HG02981 (cell line): ENCODE data around the gene VPS37D.
A peak's percentile ranks its signal among the peaks of the same experiment; 100 is the strongest.
"Not testable (repeated sequence)": the region's sequence is repeated elsewhere in the genome, so short reads cannot be mapped to it uniquely, and the experiment has no call there.

ENCODE experiments used
- ATAC-seq: cut with Tn5 transposase; IDR thresholded peaks from one replicate; pipeline ENCODE4 v1.9.1; 2021; ENCODE audit warnings: mild to moderate bottlenecking, moderate library complexity; ENCODE audit not compliant: unreplicated experiment

VPS37D gene, protein sequence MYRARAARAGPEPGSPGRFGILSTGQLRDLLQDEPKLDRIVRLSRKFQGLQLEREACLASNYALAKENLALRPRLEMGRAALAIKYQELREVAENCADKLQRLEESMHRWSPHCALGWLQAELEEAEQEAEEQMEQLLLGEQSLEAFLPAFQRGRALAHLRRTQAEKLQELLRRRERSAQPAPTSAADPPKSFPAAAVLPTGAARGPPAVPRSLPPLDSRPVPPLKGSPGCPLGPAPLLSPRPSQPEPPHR

DNA sequence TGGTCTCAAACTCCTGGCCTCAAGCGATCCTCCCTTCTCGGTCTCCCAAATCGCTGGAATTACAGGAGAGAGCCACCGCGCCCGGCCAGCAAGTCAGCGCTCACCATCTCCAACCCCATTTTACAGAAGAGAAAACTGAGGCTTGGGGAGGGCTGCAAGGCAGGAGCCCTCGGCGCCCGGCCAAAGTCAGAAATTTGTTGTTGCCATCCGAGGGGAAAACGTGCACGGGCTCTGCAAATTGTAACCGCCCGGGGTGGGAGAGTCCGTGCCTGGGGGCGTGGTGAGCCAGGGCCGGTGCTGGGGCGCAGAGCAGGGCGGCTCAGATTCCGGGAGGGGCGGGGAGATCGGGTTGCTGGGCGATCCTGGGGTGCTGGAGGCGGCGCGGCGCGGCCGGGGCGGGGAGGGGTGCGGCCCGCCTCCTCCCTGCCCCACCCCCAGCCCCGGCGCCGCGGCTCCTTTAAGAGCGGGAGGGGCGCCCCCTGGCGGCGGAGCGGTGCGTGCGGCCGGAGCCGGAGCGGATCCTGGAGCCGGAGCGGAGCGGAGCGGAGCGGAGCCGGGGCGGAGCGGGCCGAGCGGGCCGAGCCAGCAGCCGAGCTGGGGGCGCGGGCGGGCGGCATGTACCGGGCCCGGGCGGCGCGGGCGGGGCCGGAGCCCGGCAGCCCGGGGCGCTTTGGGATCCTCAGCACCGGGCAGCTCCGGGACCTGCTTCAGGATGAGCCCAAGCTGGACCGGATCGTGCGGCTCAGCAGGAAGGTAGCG lies at the start of gene VPS37D:
Gene VPS37D (plus strand): TSS at position 488 of the 759 bp plus-strand sequence. CDS start 128 bp downstream, at position 616.
- peak; percentile 76 for ATAC-seq

DNA sequence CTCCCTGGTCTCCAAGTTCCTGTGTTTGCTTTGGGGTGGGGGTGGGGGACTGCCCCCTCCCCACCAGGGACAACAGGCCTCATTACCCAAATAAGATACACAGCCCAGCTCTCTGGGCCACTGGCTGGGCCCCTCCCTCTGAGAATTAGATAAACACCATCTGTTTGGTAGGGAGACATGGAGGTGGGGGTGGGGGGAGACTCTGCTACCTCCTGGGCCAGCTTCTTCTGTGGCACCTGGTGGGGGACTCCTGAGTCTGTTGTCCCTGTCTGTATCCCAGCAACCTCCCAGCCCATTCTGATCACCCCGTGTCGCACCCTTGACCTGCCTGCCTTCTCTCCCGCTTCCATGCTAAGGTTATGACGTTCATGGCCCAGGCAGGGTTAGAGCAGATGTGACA lies 49.1 kb upstream of the VPS37D start:
- ATAC-seq: no peak

DNA sequence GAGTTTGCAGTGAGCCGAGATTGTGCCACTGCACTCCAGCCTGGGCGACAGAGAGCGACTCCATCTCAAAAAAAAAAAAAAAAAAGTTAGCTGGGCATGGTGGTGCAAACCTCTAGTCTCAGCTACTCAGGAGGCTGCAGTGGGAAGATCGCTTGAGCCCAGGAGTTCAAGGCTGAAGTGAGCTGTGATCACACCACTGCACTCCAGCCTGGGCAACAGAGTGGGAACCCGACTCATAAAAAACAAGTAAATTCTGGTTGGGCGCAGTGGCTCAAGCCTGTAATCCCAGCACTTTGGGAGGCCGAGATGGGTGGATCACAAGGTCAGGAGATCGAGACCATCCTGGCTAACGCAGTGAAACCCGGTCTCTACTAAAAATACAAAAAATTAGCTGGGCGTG lies 48.2 kb upstream of the VPS37D start:
- ATAC-seq: not testable (repeated sequence)

DNA sequence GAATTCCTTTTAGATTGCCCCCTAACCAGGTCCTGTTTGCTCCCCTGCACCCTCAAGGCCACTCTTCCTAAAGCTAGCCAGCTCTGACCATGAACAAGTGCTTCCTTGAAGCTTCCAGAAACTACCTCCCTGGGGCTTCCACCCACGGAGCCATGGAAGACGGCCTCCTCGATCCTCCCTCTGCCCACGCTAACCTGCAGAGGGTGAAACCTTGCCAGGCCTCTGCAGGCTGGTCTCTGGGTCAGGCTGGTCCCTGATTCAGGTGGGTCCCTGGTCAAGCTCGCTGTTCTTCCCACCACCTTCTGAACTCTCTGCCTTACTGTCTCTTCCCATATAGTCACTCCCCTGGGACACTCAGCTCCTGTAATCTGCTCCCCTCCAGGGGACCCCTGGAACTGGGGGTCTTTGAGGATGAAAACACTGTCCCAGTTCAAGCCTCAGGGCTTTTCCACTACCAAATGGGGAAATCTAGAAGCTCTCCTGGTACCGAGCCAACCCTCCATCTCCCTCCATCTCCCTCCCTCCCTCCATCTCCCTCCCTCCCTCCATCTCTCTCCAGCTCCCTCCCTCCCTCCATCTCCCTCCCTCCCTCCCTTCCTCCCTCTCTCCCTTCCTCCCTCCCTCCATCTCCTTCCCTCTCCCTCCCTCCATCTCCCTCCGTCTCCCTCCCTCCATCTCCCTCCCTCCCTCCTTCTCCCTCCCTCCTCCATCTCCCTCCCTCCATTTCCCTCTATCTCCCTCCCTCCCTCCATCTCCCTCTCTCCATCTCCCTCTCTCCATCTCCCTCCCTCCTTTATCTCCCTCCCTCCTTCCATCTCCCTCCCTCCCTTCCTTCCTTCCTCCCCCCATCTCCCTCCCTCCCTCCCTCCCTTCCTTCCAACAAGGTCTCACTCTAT lies 46.2 kb upstream of the VPS37D start:
- ATAC-seq: no peak

DNA sequence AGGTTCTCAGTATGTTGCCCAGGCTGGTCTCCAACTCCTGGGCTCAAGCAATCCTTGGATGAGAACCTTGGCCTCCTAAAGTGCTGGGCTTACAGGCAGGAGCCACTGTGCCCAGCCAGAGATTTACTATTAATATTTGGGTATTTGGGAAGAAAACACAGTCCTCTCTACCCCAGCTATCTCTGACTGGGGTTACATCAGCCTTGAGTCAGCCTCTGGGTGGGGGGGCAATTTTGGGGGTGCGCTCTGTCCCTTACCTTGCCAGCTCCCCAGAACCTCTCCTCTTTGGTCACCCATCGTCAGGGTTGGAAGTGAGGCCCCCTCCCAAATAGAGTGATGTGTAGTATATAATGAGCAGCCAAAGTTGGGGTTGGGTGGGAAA lies 45.1 kb upstream of the VPS37D start:
- no peak for ATAC-seq

DNA sequence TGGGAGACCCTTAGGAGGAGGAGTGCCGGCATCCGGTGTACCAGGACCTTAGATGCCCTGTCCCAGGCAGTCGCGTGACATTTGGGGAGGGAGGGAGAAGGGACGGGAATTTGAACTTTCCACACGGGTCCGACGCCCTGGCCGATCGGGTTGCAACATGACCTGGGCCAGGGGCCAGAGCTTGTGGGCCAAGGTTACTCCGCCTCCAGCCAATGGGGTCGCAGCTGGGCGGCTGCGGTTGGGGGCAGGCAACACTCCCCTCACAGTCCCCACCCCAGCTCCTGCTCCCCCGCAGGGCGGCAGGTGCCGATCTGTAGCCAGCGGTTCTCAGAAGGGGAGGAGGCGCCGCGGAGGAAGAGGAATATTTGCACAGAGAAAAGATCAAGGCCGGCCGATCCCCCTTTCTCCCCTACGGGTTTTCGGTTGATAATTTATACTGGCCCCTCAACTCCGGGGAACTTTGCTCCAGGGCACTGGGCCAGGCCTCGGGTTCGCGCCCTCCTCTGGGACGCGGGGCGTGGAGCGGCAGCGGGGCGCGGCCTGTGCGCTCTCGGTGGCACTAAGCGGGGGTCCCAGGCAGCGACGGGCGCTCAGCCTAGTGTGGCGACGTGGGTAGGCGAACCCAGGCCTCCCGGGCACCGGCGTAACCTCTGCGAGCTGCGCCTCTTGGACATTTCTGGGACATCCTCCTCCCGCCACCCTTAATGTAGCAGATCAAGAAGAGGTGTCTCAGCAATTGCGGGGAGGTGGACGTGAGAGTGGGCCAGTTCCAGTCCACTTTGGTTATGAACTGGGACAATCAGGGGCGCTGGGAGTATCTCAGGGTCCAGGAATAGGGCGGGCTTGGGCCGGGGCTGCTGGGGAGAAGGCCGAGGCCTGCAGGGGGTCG lies 44.5 kb upstream of the VPS37D start:
- ATAC-seq: no peak

DNA sequence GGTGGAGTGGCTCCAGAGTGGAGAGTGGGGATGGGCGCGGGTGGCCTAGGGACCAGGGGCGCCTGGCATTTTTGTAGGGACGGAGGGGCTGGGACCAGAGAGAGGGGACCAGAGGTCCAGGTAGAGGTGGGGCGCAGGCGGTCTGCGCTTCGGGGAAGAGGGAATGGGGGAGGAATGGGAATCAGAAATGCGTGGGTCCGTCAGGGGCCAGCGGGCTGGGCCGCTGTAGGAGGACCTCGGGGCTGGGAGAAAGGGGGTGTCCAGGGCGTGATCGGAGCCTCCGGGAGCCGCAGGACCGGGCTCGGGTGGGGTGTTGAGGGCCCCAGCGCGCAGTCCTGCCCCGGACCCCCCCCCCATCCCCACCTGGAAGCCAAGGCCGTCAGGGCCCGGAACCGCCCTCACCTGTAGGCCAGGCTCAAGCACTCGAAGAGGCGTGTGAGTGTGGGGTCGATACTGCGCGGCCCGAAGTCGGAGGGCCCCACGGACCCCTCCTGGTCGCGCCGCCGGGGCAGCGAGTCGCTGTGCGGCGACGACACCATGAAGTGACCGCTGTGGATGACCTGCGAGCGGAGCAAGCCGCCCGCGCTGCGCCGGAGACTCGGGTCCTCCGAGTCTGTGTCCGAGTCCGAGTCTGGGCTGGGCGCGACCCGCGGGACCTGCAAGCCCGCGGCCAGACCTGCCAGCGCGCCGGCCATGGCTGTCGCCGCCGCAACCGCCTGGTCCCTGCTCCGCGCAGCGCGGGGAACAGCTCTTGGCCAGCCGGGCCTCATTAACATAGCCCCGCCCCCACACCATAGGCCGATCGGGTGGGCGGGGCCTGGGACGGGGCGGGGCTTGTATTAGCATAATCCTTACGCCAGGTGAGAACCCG lies 43.6 kb upstream of the VPS37D start, which contains the start of gene MLXIPL:
Gene MLXIPL (minus strand): TSS at position 725 of the 871 bp plus-strand sequence. CDS start 30 bp downstream, at position 695.
- ATAC-seq: no peak

DNA sequence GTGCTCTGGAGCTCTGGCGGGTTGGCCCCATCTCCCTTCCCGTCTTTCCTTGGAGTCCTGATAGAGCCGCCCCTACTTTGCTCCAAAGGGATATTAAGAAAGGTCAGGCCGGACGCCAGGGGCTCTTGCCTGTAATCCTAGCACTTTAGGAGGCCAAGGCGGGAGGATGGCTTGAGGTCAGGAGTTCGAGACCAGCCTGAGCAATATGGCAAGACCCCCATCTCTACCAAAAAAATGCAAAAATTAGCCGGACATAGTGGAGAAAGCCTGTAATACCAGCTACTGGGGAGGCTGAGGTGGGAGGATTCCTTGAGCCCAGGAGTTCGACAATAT lies 43.0 kb upstream of the VPS37D start:
- ATAC-seq: no peak

DNA sequence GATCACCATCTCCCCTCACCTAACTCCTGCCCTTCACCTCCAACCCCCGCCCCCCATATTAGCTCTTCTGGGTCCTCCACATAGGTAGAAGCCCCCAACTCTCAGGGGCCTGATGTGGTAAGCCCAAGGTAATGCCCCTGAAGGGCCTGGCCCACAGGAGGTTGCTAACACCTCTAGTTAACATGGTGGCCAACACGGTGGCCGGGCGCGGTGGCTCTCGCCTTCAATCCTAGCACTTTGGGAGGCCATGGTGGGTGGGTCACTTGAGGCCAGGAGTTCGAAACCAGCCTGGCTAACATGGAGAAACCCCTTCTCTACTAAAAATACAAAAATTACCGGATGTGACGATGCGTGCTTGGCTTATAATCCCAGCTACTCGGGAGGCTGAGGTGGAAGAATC lies 42.4 kb upstream of the VPS37D start:
- ATAC-seq: no peak

DNA sequence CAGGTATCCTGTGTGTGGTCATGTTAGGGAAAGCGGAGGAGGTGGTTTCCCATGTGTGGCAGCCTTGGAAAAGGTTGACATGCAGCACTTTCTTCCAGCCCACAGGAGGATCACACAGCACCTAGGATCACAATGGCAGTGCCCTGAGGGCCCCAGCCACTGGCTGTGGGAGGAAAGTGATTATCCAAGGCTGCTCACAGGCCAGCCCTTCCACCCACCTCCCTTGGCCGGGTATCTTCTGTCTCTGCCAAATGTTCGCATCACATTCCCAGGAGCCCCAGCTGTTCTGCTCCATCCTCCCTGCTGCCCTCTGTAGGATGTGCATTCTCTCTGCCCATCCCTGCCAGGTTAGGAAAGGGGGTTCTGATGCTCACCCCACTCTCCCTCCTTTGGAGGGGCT lies 40.8 kb upstream of the VPS37D start:
- ATAC-seq: no peak

DNA sequence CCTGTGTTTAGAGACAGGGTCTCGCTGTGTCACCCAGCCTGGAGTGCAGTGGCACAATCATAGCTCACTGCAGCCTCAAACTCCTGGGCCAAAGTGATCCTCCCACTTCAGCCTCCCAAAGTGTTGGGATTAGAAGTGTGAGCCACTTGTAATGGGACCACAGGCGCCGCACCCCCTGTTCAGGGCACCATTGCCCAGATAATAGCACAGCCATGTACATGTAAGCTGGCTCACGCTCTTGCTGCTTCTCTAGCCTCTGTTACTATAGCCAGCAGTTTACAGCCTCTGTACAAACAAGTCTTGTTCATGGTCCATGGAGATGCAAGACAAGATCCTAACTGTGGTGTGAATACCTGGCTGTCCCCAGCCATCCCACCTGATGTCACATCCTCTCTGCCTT lies 39.1 kb upstream of the VPS37D start:
- no peak for ATAC-seq

DNA sequence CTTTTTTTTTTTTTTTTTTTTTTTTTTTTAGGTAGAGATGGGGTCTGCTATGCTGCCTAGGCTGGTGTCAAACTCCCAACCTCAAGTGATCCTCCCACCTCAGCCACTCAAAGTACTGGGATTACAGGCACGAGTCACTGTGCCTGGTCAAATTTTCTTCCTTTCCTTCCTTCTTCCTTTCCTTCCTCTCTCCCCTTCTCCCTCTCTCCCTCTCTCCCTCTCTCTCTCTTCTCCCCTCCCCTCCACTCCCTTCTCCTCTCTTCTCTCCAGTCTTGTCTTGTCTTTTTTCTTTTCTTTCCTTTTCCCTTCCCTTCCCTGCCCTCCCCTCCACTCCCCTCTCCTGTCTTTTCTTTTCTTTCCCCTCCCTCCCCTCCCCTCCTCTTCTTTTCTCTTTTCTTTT lies 36.1 kb upstream of the VPS37D start:
- ATAC-seq: no peak

DNA sequence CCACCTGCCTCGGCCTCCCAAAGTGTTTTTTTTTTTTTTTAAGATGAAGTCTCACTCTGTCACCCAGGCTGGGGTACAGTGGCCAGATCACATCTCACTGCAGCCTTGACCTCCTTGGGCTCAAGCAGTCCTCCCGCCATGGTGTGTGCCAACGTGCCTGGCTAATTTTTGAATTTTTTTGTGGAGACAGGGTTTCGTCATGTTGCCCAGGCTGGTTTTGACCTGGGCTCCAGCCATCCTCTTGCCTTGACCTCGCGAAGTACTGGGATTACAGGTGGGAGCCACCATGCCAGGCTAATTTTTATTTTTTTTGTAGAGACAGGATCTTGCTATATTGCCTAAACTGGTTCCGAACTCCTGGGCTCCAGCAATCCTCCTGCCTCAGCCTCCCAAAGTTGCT lies 34.3 kb upstream of the VPS37D start:
- ATAC-seq: no peak

DNA sequence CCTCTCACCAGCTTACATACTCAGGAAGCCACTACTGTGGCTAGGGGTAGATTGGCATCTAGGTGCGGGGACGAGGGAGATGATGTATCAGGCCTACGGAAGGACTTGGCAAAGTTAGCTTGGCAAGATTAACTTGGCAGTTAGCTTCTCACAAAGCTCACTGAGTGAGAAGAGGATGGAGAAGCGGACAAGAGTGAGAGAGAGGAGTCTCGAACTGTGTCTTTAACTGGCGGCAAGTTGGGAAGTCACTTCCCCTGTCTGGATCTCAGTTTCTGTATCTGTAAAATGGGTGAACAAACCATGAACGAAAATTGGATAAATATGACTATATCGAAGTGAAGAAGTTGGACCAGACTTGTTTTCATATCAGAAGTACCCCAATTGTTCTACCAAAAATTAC lies 33.8 kb upstream of the VPS37D start:
- no peak for ATAC-seq

DNA sequence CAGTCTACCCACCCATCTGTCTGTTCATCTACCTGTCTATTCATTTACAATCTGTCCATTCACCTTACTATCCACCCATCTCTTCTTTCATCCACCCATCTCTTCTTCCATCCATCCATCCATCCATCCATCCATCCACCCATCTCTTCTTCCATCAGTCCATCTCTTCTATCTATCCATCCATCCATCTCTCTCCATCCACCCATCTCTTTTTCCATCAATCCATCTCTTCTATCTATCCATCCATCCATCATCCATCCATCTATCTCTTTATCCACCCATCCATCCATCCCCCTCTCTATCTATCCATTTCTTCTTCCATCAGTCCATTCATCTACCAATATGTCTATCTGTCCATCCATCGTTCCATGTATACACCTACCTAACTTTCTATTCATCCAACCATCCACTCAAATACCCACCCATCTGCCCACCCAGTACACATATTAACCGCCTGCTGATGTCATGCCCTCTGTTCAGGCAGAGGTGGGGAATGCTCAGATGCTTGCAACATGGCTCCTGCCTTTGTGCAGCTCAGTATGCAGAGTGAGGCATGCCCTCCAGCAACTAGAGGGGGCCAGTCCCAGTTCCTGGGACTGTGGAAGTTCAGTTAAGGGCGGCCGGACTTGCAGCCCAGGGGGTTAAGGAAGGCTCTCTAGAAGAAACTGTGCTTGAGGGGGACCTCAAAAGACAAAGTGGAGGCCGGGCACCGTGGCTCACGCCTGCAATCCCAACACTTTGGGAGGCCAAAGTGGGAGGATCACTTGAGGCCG lies 32.0 kb upstream of the VPS37D start:
- no peak for ATAC-seq

DNA sequence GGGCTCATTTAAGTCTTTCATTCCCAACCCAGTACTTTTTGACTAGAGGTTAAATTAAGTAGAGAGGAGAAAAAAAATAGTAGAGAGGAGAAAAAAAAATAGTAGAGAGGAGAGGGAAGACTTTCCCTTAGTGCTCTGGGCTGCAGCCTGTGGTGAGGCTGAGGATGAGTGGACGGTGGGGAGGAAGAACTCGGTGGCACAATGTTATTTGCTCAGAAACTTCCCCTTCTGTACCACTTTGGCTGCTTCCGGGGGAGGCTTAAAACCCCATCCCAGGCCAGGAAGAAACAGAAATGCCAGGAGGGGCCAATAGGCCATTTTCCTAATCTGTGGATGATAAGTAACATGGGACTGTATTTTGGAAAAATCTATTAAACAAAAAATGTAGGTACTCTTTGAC lies 28.7 kb upstream of the VPS37D start:
- no peak for ATAC-seq

DNA sequence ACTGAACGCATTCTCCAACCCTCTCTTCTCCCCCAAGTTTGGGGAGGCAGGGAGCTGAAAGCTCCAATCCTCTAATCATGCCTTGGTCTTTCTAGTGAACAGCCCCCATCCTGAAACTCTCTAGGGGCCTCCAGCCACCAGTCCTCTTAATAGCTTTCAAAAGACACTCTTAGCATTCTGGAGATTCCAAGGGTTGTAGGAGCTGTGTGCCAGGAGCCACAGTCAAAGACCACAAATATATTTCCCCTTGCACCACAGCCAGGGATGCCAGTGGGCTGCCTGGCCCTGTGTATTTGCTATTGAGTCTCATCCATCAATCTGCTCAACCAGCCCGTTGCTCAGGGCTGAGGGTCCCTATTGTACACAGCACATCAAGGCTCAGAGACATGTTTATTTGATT lies 24.8 kb upstream of the VPS37D start:
- ATAC-seq: no peak

DNA sequence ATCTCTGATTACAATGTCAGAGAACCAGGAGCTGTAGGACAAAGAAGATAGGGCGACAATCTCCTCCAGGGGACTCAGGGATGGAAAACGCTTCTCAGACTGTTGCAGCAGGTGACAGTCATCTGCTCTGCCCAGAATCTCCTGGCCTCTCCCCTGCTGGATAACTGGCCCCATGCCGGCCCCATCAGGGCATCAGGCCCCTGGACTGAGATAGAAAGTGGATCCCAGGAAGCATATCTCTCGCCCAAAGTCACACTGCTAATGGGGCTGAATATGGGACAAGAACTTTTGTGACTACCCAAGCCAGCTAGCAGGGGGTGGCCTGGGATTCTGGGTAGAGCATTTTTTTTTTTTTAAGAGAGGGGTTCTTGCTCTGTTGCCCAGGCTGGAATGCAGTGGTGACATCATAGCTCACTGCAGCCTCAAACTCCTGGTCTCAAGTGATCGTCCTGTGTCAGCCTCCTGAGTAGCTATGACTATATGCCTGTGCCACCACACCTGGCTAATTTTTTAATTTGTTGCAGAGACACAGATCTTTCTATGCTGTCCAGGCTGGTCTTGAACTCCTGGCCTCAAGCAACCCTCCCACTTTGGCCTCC lies 22.8 kb upstream of the VPS37D start:
- no peak for ATAC-seq
